Right lobe of liver (tissue), 4 donors: Measurements from ENCODE around the gene PIGO.

Experiments used
- CTCF ChIP-seq, 4 donors: fragments of 200-600 bp in 3 of 4; fragments of 450-650 bp in 1 of 4; IDR thresholded peaks; one replicate each; pipeline versions ENCODE4 v1.5.1 to v1.8.0; 2016 to 2022; ENCODE audit warnings: antibody characterized with exemption in 4 of 4, mild to moderate bottlenecking in 2 of 4
- POLR2A ChIP-seq: fragments of 450-650 bp; IDR thresholded peaks from one replicate; pipeline ENCODE4 v1.6.1; 2017; ENCODE audit warnings: antibody characterized with exemption, mild to moderate bottlenecking
- donor health status: DM: no; HTN: no; CAD: no.
- donor health status: DM: no; HTN: no; CAD: no.
- donor health status: DM: no; HTN: yes; CAD: no.

GRCh38 chr9:35103660-35104191 lies 7.3 kb upstream of the PIGO start:
- TF ChIP-seq CTCF (IDR thresholded peaks at IDR 0.05) (no peak), POLR2A (no peak)
